HEK293 (cell line): Measurements from ENCODE around the gene TIPRL.

Experiments used
- CTCF ChIA-PET: fragments of 350-600 bp; formaldehyde crosslinking; extraction: SDS; loops from one replicate; lab custom pipeline; 2021; ENCODE audit warnings: antibody characterized with exemption; lab: Yijun Ruan, JAX
- POLR2A ChIA-PET: fragments of 300-600 bp; formaldehyde crosslinking; extraction: SDS; loops from one replicate; lab custom pipeline; 2020; ENCODE audit warnings: antibody characterized with exemption, inconsistent platforms; lab: Yijun Ruan, JAX
- H3K27ac ChIP-seq: fragments of 200-500 bp; sonication (Bioruptor generic); 2 replicates; pipeline ENCODE4 v1.5.1; 2014; ENCODE audit warnings: low read depth, low read length, control low read depth, inconsistent platforms; ENCODE audit errors: extremely low read depth
- H3K36me3 ChIP-seq, 2 experiments: fragments of 200-500 bp in 1 of 2; sonication (Bioruptor generic) in 1 of 2; 1 replicate in 1 of 2; 2 replicates in 1 of 2; pipeline ENCODE4 v1.5.1; 2014 to 2017; ENCODE audit warnings: inconsistent platforms in 2 of 2, low read length in 2 of 2; ENCODE audit not compliant: control insufficient read depth in 2 of 2, insufficient read depth in 1 of 2
- H3K4me1 ChIP-seq: fragments of 200-500 bp; sonication (Bioruptor generic); 2 replicates; pipeline ENCODE4 v1.5.1; 2014; ENCODE audit warnings: mild to moderate bottlenecking, low read length, inconsistent platforms; ENCODE audit not compliant: control insufficient read depth, insufficient read depth
- H3K4me3 ChIP-seq: 2 replicates; pipeline ENCODE4 v1.5.1; 2011; ENCODE audit warnings: low read depth, mild to moderate bottlenecking, control low read depth, low read length, moderate library complexity
- H3K9me3 ChIP-seq: fragments of 200-500 bp; sonication (Bioruptor generic); 2 replicates; pipeline ENCODE4 v1.5.1; 2014; ENCODE audit warnings: low read depth, low read length, inconsistent platforms; ENCODE audit not compliant: control insufficient read depth, insufficient read depth
- GLIS2 ChIP-seq: fragments of 450-650 bp; formaldehyde crosslinking; IDR thresholded peaks from 2 replicates; pipeline ENCODE4 v1.5.1; 2016; ENCODE audit warnings: missing biosample characterization, missing genetic modification characterization
- KLF16 ChIP-seq: fragments of 450-650 bp; formaldehyde crosslinking; IDR thresholded peaks from 2 replicates; pipeline ENCODE4 v1.5.1; 2017; ENCODE audit warnings: missing biosample characterization, missing genetic modification characterization
- KLF8 ChIP-seq: fragments of 450-650 bp; formaldehyde crosslinking; IDR thresholded peaks from 2 replicates; pipeline ENCODE4 v1.5.1; 2016; ENCODE audit warnings: missing biosample characterization, missing genetic modification characterization
- KLF9 ChIP-seq: fragments of 450-650 bp; formaldehyde crosslinking; IDR thresholded peaks from 2 replicates; pipeline ENCODE4 v1.5.1; 2016; ENCODE audit warnings: missing biosample characterization, missing genetic modification characterization, low read depth
- RBAK ChIP-seq: fragments of 450-650 bp; formaldehyde crosslinking; IDR thresholded peaks from 2 replicates; pipeline ENCODE4 v1.5.1; 2016; ENCODE audit warnings: missing biosample characterization, missing genetic modification characterization
- REPIN1 ChIP-seq: fragments of 450-650 bp; formaldehyde crosslinking; IDR thresholded peaks from 2 replicates; pipeline ENCODE4 v1.5.1; 2017; ENCODE audit warnings: missing biosample characterization, missing genetic modification characterization, low read depth
- SCRT2 ChIP-seq: fragments of 450-650 bp; formaldehyde crosslinking; IDR thresholded peaks from 2 replicates; pipeline ENCODE4 v1.5.1; 2016; ENCODE audit warnings: missing biosample characterization, missing genetic modification characterization
- SP2 ChIP-seq: fragments of 450-650 bp; formaldehyde crosslinking; IDR thresholded peaks from 2 replicates; pipeline ENCODE4 v1.5.1; 2016; ENCODE audit warnings: missing biosample characterization, missing genetic modification characterization
- TRIM28 ChIP-seq: IDR thresholded peaks from 2 replicates; pipeline ENCODE4 v1.6.1; 2011; ENCODE audit warnings: low read length, control low read depth, borderline replicate concordance
- ZBTB1 ChIP-seq: fragments of 450-650 bp; formaldehyde crosslinking; IDR thresholded peaks from 2 replicates; pipeline ENCODE4 v1.5.1; 2016; ENCODE audit warnings: missing biosample characterization, missing genetic modification characterization
- ZBTB17 ChIP-seq: fragments of 450-650 bp; formaldehyde crosslinking; IDR thresholded peaks from 2 replicates; pipeline ENCODE4 v1.5.1; 2016; ENCODE audit warnings: missing biosample characterization, missing genetic modification characterization
- ZBTB7A ChIP-seq: fragments of 450-650 bp; formaldehyde crosslinking; IDR thresholded peaks from 2 replicates; pipeline ENCODE4 v1.5.1; 2016; ENCODE audit warnings: low read depth, missing biosample characterization, missing genetic modification characterization
- ZFP37 ChIP-seq: fragments of 450-650 bp; formaldehyde crosslinking; IDR thresholded peaks from 2 replicates; pipeline ENCODE4 v1.5.1; 2016; ENCODE audit warnings: missing biosample characterization, missing genetic modification characterization
- ZNF169 ChIP-seq: fragments of 450-650 bp; formaldehyde crosslinking; IDR thresholded peaks from 2 replicates; pipeline ENCODE4 v1.5.1; 2016; ENCODE audit warnings: missing biosample characterization, missing genetic modification characterization
- ZNF184 ChIP-seq: fragments of 450-650 bp; IDR thresholded peaks from 2 replicates; pipeline ENCODE4 v1.5.1; 2018; ENCODE audit warnings: missing biosample characterization, mild to moderate bottlenecking, missing genetic modification characterization
- ZNF292 ChIP-seq: fragments of 450-650 bp; formaldehyde crosslinking; IDR thresholded peaks from 2 replicates; pipeline ENCODE4 v1.5.1; 2016; ENCODE audit warnings: low read depth, missing biosample characterization, missing genetic modification characterization, borderline replicate concordance
- ZNF366 ChIP-seq: fragments of 450-650 bp; formaldehyde crosslinking; conservative IDR thresholded peaks from 2 replicates; pipeline ENCODE4 v1.5.1; 2016; ENCODE audit warnings: missing biosample characterization, missing genetic modification characterization
- ZNF37A ChIP-seq: fragments of 450-650 bp; IDR thresholded peaks from 2 replicates; pipeline ENCODE4 v1.5.1; 2018; ENCODE audit warnings: missing biosample characterization, missing genetic modification characterization
- ZNF626 ChIP-seq: fragments of 450-650 bp; sonication (Bioruptor Pico); formaldehyde crosslinking; IDR thresholded peaks from 2 replicates; pipeline ENCODE4 v1.5.1; 2018; ENCODE audit warnings: missing biosample characterization, missing genetic modification characterization, inconsistent platforms
- ZNF843 ChIP-seq: fragments of 450-650 bp; formaldehyde crosslinking; IDR thresholded peaks from 2 replicates; pipeline ENCODE4 v1.5.1; 2016; ENCODE audit warnings: missing biosample characterization, missing genetic modification characterization
- ZSCAN23 ChIP-seq: fragments of 450-650 bp; formaldehyde crosslinking; IDR thresholded peaks from 2 replicates; pipeline ENCODE4 v1.5.1; 2016; ENCODE audit warnings: missing biosample characterization, missing genetic modification characterization
- TF ChIP-seq, protein P1 (sequence below): fragments of 450-650 bp; formaldehyde crosslinking; IDR thresholded peaks from 2 replicates; pipeline ENCODE4 v1.5.1; 2017; ENCODE audit warnings: missing biosample characterization, missing genetic modification characterization
- TF ChIP-seq, protein P2 (sequence below): fragments of 450-650 bp; formaldehyde crosslinking; IDR thresholded peaks from 2 replicates; pipeline ENCODE4 v1.5.1; 2016; ENCODE audit warnings: missing biosample characterization, missing genetic modification characterization
- TF ChIP-seq, protein P3 (sequence below): fragments of 450-650 bp; formaldehyde crosslinking; IDR thresholded peaks from 2 replicates; pipeline ENCODE4 v1.5.1; 2016; ENCODE audit warnings: missing biosample characterization, missing genetic modification characterization
- TF ChIP-seq, protein P4 (sequence below): fragments of 450-650 bp; formaldehyde crosslinking; conservative IDR thresholded peaks from 2 replicates; pipeline ENCODE4 v1.5.1; 2016; ENCODE audit warnings: low read depth, missing biosample characterization, missing genetic modification characterization
- TF ChIP-seq, protein P5 (sequence below): IDR thresholded peaks from 2 replicates; pipeline ENCODE4 v1.6.1; 2011; ENCODE audit warnings: mild to moderate bottlenecking, low read depth, low read length, borderline replicate concordance
- TF ChIP-seq, protein P6 (sequence below): fragments of 450-650 bp; formaldehyde crosslinking; IDR thresholded peaks from 2 replicates; pipeline ENCODE4 v1.5.1; 2016; ENCODE audit warnings: missing biosample characterization, missing genetic modification characterization

Gene TIPRL

DNA sequence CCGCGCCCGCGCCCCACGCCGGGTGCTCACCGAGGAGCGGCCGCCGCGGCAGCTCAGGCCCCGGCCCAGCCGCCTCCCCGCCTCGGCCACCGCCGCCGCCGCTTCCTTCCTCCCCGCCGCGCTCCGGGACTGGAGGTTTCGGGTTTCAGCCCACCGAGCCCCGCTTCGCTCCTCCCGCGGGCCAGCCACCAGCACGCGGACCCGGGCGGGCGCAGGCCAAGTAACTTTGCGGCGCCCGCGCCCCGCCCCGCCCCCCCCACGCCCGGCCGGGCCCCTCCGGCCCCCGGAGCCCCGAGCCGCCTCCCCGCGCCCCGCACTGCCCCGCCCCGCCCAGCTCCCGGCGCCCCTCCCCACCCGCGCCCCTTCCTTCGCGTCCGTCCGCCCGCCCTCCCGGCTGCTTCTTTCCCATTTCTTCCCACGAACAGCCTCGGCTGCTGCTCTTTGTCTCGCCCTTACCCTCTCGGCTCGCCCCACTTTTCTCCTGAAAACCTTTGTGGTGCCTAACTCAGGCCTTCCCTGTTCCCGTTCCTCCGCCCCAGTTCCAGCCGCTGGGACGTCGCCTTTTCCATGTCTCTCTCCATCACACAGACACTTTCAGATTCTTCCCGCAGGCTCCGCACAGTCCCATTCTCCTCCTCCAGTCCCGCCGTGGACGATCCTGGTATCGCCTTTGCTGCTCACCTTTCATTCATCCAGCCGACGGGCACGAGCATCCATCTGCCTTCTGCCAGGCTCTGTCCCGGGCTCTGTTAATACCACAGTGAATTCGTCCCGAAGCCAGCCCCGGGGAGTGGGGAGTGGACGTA lies 41.9 kb upstream of the TIPRL start, which contains the start of gene GPR161 (continued):
- TF ChIP-seq REPIN1 (no peak), ZSCAN23 (tag by site-specific recombination) (no peak), ZNF169 (no peak)
- TF ChIP-seq, protein P1, sequence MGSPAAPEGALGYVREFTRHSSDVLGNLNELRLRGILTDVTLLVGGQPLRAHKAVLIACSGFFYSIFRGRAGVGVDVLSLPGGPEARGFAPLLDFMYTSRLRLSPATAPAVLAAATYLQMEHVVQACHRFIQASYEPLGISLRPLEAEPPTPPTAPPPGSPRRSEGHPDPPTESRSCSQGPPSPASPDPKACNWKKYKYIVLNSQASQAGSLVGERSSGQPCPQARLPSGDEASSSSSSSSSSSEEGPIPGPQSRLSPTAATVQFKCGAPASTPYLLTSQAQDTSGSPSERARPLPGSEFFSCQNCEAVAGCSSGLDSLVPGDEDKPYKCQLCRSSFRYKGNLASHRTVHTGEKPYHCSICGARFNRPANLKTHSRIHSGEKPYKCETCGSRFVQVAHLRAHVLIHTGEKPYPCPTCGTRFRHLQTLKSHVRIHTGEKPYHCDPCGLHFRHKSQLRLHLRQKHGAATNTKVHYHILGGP (tag by site-specific recombination): no peak
- TF ChIP-seq, protein P2, sequence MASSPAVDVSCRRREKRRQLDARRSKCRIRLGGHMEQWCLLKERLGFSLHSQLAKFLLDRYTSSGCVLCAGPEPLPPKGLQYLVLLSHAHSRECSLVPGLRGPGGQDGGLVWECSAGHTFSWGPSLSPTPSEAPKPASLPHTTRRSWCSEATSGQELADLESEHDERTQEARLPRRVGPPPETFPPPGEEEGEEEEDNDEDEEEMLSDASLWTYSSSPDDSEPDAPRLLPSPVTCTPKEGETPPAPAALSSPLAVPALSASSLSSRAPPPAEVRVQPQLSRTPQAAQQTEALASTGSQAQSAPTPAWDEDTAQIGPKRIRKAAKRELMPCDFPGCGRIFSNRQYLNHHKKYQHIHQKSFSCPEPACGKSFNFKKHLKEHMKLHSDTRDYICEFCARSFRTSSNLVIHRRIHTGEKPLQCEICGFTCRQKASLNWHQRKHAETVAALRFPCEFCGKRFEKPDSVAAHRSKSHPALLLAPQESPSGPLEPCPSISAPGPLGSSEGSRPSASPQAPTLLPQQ: peak; percentile 35; the same call in 1 of the 2 replicates

DNA sequence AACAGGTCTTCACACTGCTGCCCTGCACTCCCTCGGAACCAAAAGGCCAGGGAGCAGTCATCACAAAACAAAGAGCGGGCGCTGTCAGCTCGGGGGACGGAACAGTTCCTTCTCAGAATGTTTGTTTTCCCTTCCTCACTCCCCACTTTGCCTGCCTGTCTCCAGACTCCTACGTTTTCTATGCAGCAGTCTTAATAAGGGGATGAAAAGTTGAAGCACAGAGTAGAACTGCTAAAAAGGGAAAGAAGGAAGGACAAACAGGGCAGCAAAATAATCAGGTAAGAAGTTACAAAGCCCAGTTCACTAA lies 41.3 kb upstream of the TIPRL start:
- Histone ChIP-seq H3K36me3 (no peaks in the 10 kb centered on the region), H3K27ac (peak overlapping the region; percentile 52; the same call in 1 of the 2 replicates), H3K4me3 (peak overlapping the region; percentile 67), H3K9me3 (no peaks in the 10 kb centered on the region), H3K4me1 (peaks cover 6% of the 10 kb centered on the region)
- ChIA-PET POLR2A (interaction anchor here (0.6 to 1.6 kb wide), 3 partner anchors 8 to 79 kb away, joined by 3 to 4 read pairs (median 3); no protein-coding TSS in a partner anchor), CTCF (interaction anchor here (0.9 to 2.9 kb wide), 3 partner anchors 12 to 53 kb away, joined by 3 to 12 read pairs (median 3); no protein-coding TSS in a partner anchor)
- TF ChIP-seq ZNF843 (tag by site-specific recombination) (no peak), ZBTB7A (tag by site-specific recombination) (no peak), RBAK (tag by site-specific recombination) (no peak), ZNF292 (tag by site-specific recombination) (no peak), ZNF184 (tag by site-specific recombination) (no peak), GLIS2 (tag by site-specific recombination) (no peak), SCRT2 (tag by site-specific recombination) (no peak), SP2 (tag by site-specific recombination) (no peak), KLF9 (no peak), ZNF366 (tag by site-specific recombination) (0 out of 2 replicates have a peak, but pooled peaks have one; percentile 36), ZBTB17 (tag by site-specific recombination) (peak; percentile 73), ZNF169 (no peak), ZNF37A (no peak), ZFP37 (tag by site-specific recombination) (peak; percentile 9; the same call in 1 of the 2 replicates), TRIM28 (no peak), ZNF626 (tag by site-specific recombination) (no peak), KLF16 (tag by site-specific recombination) (no peak), KLF8 (no peak), ZSCAN23 (tag by site-specific recombination) (no peak), ZBTB1 (tag by site-specific recombination) (no peak)
- TF ChIP-seq, protein P3, sequence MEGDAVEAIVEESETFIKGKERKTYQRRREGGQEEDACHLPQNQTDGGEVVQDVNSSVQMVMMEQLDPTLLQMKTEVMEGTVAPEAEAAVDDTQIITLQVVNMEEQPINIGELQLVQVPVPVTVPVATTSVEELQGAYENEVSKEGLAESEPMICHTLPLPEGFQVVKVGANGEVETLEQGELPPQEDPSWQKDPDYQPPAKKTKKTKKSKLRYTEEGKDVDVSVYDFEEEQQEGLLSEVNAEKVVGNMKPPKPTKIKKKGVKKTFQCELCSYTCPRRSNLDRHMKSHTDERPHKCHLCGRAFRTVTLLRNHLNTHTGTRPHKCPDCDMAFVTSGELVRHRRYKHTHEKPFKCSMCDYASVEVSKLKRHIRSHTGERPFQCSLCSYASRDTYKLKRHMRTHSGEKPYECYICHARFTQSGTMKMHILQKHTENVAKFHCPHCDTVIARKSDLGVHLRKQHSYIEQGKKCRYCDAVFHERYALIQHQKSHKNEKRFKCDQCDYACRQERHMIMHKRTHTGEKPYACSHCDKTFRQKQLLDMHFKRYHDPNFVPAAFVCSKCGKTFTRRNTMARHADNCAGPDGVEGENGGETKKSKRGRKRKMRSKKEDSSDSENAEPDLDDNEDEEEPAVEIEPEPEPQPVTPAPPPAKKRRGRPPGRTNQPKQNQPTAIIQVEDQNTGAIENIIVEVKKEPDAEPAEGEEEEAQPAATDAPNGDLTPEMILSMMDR (tag by site-specific recombination): peak; percentile 3; the same call in 1 of the 2 replicates
- TF ChIP-seq, protein P4, sequence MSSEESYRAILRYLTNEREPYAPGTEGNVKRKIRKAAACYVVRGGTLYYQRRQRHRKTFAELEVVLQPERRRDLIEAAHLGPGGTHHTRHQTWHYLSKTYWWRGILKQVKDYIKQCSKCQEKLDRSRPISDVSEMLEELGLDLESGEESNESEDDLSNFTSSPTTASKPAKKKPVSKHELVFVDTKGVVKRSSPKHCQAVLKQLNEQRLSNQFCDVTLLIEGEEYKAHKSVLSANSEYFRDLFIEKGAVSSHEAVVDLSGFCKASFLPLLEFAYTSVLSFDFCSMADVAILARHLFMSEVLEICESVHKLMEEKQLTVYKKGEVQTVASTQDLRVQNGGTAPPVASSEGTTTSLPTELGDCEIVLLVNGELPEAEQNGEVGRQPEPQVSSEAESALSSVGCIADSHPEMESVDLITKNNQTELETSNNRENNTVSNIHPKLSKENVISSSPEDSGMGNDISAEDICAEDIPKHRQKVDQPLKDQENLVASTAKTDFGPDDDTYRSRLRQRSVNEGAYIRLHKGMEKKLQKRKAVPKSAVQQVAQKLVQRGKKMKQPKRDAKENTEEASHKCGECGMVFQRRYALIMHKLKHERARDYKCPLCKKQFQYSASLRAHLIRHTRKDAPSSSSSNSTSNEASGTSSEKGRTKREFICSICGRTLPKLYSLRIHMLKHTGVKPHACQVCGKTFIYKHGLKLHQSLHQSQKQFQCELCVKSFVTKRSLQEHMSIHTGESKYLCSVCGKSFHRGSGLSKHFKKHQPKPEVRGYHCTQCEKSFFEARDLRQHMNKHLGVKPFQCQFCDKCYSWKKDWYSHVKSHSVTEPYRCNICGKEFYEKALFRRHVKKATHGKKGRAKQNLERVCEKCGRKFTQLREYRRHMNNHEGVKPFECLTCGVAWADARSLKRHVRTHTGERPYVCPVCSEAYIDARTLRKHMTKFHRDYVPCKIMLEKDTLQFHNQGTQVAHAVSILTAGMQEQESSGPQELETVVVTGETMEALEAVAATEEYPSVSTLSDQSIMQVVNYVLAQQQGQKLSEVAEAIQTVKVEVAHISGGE (tag by site-specific recombination): peak; percentile 85
- TF ChIP-seq, protein P5, sequence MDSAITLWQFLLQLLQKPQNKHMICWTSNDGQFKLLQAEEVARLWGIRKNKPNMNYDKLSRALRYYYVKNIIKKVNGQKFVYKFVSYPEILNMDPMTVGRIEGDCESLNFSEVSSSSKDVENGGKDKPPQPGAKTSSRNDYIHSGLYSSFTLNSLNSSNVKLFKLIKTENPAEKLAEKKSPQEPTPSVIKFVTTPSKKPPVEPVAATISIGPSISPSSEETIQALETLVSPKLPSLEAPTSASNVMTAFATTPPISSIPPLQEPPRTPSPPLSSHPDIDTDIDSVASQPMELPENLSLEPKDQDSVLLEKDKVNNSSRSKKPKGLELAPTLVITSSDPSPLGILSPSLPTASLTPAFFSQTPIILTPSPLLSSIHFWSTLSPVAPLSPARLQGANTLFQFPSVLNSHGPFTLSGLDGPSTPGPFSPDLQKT: no peak
- TF ChIP-seq, protein P6, sequence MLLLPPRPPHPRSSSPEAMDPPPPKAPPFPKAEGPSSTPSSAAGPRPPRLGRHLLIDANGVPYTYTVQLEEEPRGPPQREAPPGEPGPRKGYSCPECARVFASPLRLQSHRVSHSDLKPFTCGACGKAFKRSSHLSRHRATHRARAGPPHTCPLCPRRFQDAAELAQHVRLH (tag by site-specific recombination): no peak
